ENCODE measurements around the gene WDR53.

GRCh38 chr3:196563721-196564225, 4.6 kb downstream of the WDR53 start:
- TF ChIP-seq CTCF (IDR thresholded peaks at IDR 0.05; ENCODE audit: insufficient read depth, low read length) (no peak), POLR2AphosphoS5 (IDR thresholded peaks at IDR 0.05; ENCODE audit: low read depth) (no peak), REST (IDR thresholded peaks at IDR 0.05; ENCODE audit: insufficient replicate concordance, low read depth) (no peak), GABPA (IDR thresholded peaks at IDR 0.05; ENCODE audit: low read depth) (no peak)
